GM19395 (cell line): ENCODE measurements around the gene UBA1.

Experiments
- ATAC-seq: cut with Tn5 transposase; IDR thresholded peaks from one replicate; pipeline ENCODE4 v1.9.1; 2021; ENCODE audit warnings: mild to moderate bottlenecking, moderate library complexity; ENCODE audit not compliant: unreplicated experiment

The UBA1 gene

GRCh38 chrX:47210661-47211425, 17.2 kb downstream of the UBA1 start:
- no peak for ATAC-seq

- no peak for ATAC-seq
Observed at GRCh38 chrX:47212381-47213293, 19.0 kb downstream of the UBA1 start.

GRCh38 chrX:47214435-47215077, 20.9 kb downstream of the UBA1 start:
- ATAC-seq = no peak

GRCh38 chrX:47215291-47215900, 21.8 kb downstream of the UBA1 start:
- ATAC-seq = no peak

- no peak for ATAC-seq
Observed at GRCh38 chrX:47216393-47216925, 22.8 kb downstream of the UBA1 start.

- ATAC-seq = no peak
Observed at GRCh38 chrX:47217121-47217851, 23.7 kb downstream of the UBA1 start.

- peak; percentile 86 for ATAC-seq
Observed at GRCh38 chrX:47217852-47218279, 24.2 kb downstream of the UBA1 start.

GRCh38 chrX:47218280-47218919, 24.8 kb downstream of the UBA1 start, which contains the start of gene CDK16:
CDK16 (plus strand) TSS chrX:47218681; CDS start chrX:47223558, 4,877 bp downstream.
- peak; percentile 60 for ATAC-seq

GRCh38 chrX:47218920-47219815, 25.5 kb downstream of the UBA1 start:
- no peak for ATAC-seq

GRCh38 chrX:47221756-47222155, 28.1 kb downstream of the UBA1 start:
- no peak for ATAC-seq

GRCh38 chrX:47222751-47223350, 29.2 kb downstream of the UBA1 start:
- ATAC-seq = no peak

- ATAC-seq = no peak
Observed at GRCh38 chrX:47223476-47224250, 30.0 kb downstream of the UBA1 start.

- no peak for ATAC-seq
Observed at GRCh38 chrX:47224266-47224895, 30.8 kb downstream of the UBA1 start.

- no peak for ATAC-seq
Observed at GRCh38 chrX:47224896-47225290, 31.3 kb downstream of the UBA1 start.

- ATAC-seq = no peak
Observed at GRCh38 chrX:47226071-47226470, 32.4 kb downstream of the UBA1 start.

- ATAC-seq = no peak
Observed at GRCh38 chrX:47226531-47227333, 33.1 kb downstream of the UBA1 start.
